Measurements from ENCODE around the gene EXD2. TPM values are rescaled to one million over a fixed set of nuclear protein-coding genes. Genes with fewer than 3 reads are reported as not detected.

The EXD2 gene, protein sequence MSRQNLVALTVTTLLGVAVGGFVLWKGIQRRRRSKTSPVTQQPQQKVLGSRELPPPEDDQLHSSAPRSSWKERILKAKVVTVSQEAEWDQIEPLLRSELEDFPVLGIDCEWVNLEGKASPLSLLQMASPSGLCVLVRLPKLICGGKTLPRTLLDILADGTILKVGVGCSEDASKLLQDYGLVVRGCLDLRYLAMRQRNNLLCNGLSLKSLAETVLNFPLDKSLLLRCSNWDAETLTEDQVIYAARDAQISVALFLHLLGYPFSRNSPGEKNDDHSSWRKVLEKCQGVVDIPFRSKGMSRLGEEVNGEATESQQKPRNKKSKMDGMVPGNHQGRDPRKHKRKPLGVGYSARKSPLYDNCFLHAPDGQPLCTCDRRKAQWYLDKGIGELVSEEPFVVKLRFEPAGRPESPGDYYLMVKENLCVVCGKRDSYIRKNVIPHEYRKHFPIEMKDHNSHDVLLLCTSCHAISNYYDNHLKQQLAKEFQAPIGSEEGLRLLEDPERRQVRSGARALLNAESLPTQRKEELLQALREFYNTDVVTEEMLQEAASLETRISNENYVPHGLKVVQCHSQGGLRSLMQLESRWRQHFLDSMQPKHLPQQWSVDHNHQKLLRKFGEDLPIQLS
- polyA plus RNA-seq, result 10 to 100 TPM; 10.9 to 12.1 TPM

DNA sequence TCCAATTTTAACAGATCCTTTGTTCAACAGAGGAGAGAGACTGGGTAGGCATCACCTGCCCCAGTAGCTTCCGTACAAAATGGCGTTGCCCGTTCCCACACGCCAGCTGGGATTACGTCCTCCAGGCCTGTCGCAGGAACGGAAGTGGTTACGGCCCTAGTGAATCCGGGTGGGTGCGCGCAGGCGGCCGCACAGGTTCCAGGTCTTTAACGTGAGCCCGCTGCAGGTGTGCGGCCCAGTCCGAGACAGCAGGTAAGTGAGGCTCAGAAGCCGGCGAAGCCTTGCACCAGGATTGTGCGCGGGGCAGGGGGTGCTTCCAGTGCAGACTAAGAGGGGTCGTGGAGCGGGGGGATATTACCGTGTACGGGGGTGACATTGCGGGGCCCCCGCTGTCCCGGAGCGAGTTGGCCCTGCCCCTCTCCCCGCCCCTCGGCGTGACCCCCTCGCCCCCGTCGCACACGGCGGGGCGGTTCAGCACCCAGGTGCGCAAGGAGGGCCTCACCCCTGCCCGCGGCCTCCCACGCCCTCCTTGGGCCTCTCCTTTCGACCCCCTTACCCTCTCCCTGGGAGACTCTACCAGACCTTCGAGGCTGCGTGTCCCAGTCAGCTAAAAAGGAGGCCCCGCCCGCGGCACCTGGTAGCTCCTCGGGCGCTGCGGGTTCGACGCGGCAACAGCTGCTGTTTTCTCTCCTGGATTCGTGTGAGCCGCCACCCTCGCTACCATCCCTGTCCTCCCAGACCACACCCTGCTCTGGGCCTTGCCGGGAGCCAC lies at the start of gene EXD2:
EXD2 (plus strand) TSS at position 159 of the 772 bp plus-strand sequence. CDS start 17,973 bp downstream, outside the sequence.
- H3K27ac ChIP-seq (ENCODE audit: low read depth in 2 of 2, low read length in 1 of 2), result peak within 1 kb of the TSS; percentile 68 to 79
- no peaks in the 10 kb centered on the region for H3K36me3 ChIP-seq (ENCODE audit: control insufficient read depth in 2 of 2, insufficient read depth in 2 of 2, low read length in 1 of 2)
- peak within 1 kb of the TSS; percentile 68 to 73 for H3K4me3 ChIP-seq (ENCODE audit: low read depth in 1 of 2, low read length in 2 of 2)
- no peaks in the 10 kb centered on the region for H3K4me1 ChIP-seq (ENCODE audit: control insufficient read depth in 2 of 2, insufficient read depth in 2 of 2, low read length in 1 of 2)
- H3K27me3 ChIP-seq (ENCODE audit: control insufficient read depth in 1 of 2, insufficient read depth in 2 of 2, low read length in 2 of 2), result no peaks in the 10 kb centered on the region
- 0 to 1% methylated on average over 56 to 57 of the region's 58 CpGs for WGBS, 2 donors
- no peaks in the 10 kb centered on the region for H3K9me3 ChIP-seq (ENCODE audit: control insufficient read depth in 2 of 2, insufficient read depth in 1 of 2, low read depth in 1 of 2, low read length in 1 of 2)

DNA sequence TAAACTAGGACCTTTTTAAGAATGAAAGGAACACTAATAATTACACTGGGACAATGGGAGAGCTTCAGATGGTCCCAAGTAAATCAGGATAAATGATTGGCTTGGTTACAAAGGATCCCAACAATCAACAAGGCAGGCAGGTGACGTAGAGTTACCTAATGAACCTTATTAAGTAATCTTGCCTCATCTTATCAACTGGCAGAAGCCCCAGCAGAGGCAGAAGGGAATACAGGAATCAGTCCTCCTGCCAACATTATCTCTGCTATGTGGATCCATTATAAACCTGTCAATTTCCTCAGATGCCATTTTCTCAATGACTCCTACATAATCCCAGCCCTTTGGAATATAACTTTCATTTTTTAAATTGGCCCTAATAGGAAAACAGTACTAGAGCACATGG lies 49.7 kb upstream of the EXD2 start:
- no peaks in the 10 kb centered on the region for H3K9me3 ChIP-seq (ENCODE audit: control insufficient read depth in 2 of 2, insufficient read depth in 1 of 2, low read depth in 1 of 2, low read length in 1 of 2)
- 71 to 76% methylated on average over 1 of the region's 1 CpG for WGBS, 2 donors
- peaks cover 2% of the 10 kb centered on the region in 2 donors for H3K4me1 ChIP-seq (ENCODE audit: control insufficient read depth in 2 of 2, insufficient read depth in 2 of 2, low read length in 1 of 2)
- no peaks in the 10 kb centered on the region for H3K36me3 ChIP-seq (ENCODE audit: control insufficient read depth in 2 of 2, insufficient read depth in 2 of 2, low read length in 1 of 2)
- no peak overlapping the region for H3K4me3 ChIP-seq (ENCODE audit: low read depth in 1 of 2, low read length in 2 of 2)
- H3K27ac ChIP-seq (ENCODE audit: low read depth in 2 of 2, low read length in 1 of 2), result no peak overlapping the region
- no peaks in the 10 kb centered on the region for H3K27me3 ChIP-seq (ENCODE audit: control insufficient read depth in 1 of 2, insufficient read depth in 2 of 2, low read length in 2 of 2)

DNA sequence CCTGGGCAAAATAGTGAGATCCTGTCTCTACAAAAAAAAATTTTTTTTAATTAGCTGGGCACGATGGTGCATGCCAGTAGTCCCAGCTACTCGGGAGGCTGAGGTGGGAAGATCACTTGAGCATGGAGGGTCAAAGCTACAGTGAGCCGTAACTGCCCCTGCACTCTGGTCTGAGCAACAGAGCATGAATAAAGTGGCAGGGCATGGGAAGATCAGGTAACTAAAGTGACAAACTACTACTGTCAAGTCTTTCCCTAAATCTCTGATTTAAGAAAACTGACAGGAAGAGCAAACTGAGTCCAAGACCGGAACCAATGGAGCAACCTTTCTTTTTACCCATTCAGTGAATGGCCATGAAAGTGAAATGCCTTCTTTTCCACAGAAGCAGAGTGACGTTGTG lies 49.2 kb upstream of the EXD2 start:
- peaks cover 2% of the 10 kb centered on the region in 2 donors for H3K4me1 ChIP-seq (ENCODE audit: control insufficient read depth in 2 of 2, insufficient read depth in 2 of 2, low read length in 1 of 2)
- no peaks in the 10 kb centered on the region for H3K27me3 ChIP-seq (ENCODE audit: control insufficient read depth in 1 of 2, insufficient read depth in 2 of 2, low read length in 2 of 2)
- H3K36me3 ChIP-seq (ENCODE audit: control insufficient read depth in 2 of 2, insufficient read depth in 2 of 2, low read length in 1 of 2), result no peaks in the 10 kb centered on the region
- H3K27ac ChIP-seq (ENCODE audit: low read depth in 2 of 2, low read length in 1 of 2), result no peak overlapping the region
- no peak overlapping the region for H3K4me3 ChIP-seq (ENCODE audit: low read depth in 1 of 2, low read length in 2 of 2)
- no peaks in the 10 kb centered on the region for H3K9me3 ChIP-seq (ENCODE audit: control insufficient read depth in 2 of 2, insufficient read depth in 1 of 2, low read depth in 1 of 2, low read length in 1 of 2)
- WGBS, 2 donors, result 84 to 89% methylated on average over 5 of the region's 5 CpGs

DNA sequence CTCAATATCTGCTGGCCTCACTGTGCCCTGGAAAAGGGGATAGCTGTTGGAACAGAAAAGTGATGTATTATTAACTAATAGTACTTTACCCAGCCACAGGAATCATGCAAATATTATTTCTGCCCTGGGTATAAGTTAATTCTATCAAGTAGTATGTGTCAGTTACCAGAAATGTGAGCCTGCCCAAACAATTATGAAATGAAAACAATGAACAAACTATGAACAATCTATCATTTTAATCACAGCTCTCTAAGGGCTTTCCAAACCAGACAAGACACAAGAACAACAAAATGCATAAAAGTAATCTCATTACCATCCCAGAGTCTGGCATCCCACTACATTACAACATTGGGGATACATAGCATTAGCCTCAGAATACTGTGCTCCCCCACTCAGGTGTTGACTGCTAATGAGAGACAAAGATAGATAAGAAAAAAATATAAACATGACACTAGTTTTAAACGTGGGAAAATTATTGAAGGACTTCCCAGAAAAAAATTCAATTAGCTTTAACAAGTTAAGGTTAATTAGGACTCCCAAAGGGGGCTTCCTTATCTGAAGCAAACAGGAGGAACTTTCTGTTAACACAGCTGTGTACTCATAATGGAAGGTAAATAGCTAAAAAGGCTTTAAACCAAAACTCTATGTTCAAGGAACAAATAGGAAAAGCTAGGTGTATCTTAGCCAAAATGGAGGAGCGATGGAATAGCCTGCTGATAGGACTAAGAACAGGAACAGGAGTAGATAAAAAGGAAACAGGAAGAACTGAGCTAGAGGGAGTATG lies 41.6 kb upstream of the EXD2 start:
- WGBS, 2 donors, result 38 to 50% methylated on average over 2 of the region's 2 CpGs
- no peak overlapping the region for H3K27ac ChIP-seq (ENCODE audit: low read depth in 2 of 2, low read length in 1 of 2)
- peaks cover 0 to 2% of the 10 kb centered on the region in 2 donors for H3K4me1 ChIP-seq (ENCODE audit: control insufficient read depth in 2 of 2, insufficient read depth in 2 of 2, low read length in 1 of 2)
- H3K4me3 ChIP-seq (ENCODE audit: low read depth in 1 of 2, low read length in 2 of 2), result no peak overlapping the region
- no peaks in the 10 kb centered on the region for H3K9me3 ChIP-seq (ENCODE audit: control insufficient read depth in 2 of 2, insufficient read depth in 1 of 2, low read depth in 1 of 2, low read length in 1 of 2)
- H3K36me3 ChIP-seq (ENCODE audit: control insufficient read depth in 2 of 2, insufficient read depth in 2 of 2, low read length in 1 of 2), result no peaks in the 10 kb centered on the region
- no peaks in the 10 kb centered on the region for H3K27me3 ChIP-seq (ENCODE audit: control insufficient read depth in 1 of 2, insufficient read depth in 2 of 2, low read length in 2 of 2)

DNA sequence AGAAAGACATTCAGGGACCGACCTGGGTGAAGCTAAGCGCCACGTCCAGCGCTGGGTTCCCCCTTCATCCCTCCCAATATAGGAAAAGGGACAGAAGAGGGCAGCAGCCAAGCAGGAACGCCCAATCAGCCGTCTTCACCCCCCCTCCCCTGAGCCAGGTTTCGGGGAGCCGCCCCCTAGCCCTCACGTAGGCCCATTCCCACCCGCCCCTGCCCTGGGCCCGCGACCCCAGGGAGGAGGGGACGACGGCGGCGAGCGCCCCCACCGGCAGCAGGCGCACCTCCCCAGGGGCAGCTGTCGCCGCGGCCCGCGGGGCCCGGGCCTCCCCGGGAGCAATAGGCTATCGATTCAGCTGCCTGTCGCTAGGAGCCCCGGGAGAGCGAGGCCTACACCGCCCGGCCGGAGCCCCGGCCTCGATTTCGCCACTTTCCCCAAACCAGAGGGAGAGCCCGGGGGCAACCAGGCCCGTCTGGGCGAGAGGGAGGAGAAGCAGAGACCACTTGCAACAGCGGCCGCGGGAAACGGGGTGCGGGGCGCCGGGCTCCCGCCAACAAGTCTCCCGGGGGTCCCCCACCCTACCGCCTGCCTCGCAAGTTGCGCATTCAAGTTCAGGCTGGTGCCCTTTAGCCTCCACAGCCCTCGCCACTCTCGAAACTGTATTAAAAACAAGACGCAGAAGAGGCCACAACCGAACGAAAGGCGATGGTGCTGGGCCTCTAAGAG lies 39.7 kb upstream of the EXD2 start:
- WGBS, 2 donors, result 0% methylated on average over 43 to 57 of the region's 57 CpGs
- H3K4me1 ChIP-seq (ENCODE audit: control insufficient read depth in 2 of 2, insufficient read depth in 2 of 2, low read length in 1 of 2), result peaks cover 0 to 2% of the 10 kb centered on the region in 2 donors

DNA sequence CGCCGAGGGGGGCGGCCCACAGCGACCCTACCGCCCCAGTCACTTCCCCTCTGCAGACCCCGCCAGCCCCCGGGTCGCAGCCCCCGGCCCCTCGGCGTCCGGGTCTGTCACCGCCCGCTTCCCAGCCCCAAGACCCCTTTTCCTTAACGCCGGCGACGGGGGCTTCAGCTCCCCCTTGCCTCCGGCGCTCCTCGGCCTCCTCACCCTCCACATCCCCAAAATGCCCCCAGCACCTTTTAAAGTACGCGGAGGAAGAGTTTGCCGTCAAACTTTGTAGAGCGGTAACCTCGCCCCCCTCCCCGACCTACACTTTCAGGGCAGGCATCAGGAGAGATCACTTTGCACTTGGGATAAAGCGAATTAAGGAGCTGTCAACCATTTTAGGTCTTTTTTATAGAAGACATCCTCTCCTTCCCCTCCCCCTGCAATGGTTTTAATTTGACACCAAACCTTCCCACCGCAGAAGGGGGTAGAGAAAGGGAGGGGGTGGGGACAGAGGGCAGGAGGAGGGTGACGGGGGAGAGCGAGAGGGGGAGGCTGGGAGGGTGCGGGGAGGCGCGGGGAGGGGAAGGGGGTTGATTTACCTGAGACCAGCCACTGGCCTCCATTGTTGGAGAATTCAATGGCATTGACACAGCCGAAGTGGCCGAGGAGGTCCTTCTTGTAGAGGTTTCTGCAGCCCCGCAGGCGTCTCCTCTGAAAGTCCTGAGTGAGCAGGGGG lies 39.0 kb upstream of the EXD2 start:
- Histone ChIP-seq H3K9me3 (ENCODE audit: control insufficient read depth in 2 of 2, insufficient read depth in 1 of 2, low read depth in 1 of 2, low read length in 1 of 2) (no peaks in the 10 kb centered on the region), H3K4me1 (ENCODE audit: control insufficient read depth in 2 of 2, insufficient read depth in 2 of 2, low read length in 1 of 2) (peaks cover 0 to 2% of the 10 kb centered on the region in 2 donors), H3K4me3 (ENCODE audit: low read depth in 1 of 2, low read length in 2 of 2) (peak overlapping the region; percentile 87 to 95), H3K27me3 (ENCODE audit: control insufficient read depth in 1 of 2, insufficient read depth in 2 of 2, low read length in 2 of 2) (no peaks in the 10 kb centered on the region), H3K36me3 (ENCODE audit: control insufficient read depth in 2 of 2, insufficient read depth in 2 of 2, low read length in 1 of 2) (no peaks in the 10 kb centered on the region), H3K27ac (ENCODE audit: low read depth in 2 of 2, low read length in 1 of 2) (peak overlapping the region; percentile 81 to 92)
- WGBS, 2 donors, result 1% methylated on average over 31 to 38 of the region's 38 CpGs

More for the DNA sequence above, 39.7 kb upstream of the EXD2 start:
- Histone ChIP-seq H3K4me3 (ENCODE audit: low read depth in 1 of 2, low read length in 2 of 2) (peak overlapping the region; percentile 87 to 95), H3K36me3 (ENCODE audit: control insufficient read depth in 2 of 2, insufficient read depth in 2 of 2, low read length in 1 of 2) (no peaks in the 10 kb centered on the region), H3K27me3 (ENCODE audit: control insufficient read depth in 1 of 2, insufficient read depth in 2 of 2, low read length in 2 of 2) (no peaks in the 10 kb centered on the region), H3K9me3 (ENCODE audit: control insufficient read depth in 2 of 2, insufficient read depth in 1 of 2, low read depth in 1 of 2, low read length in 1 of 2) (no peaks in the 10 kb centered on the region), H3K27ac (ENCODE audit: low read depth in 2 of 2, low read length in 1 of 2) (peak overlapping the region; percentile 81 to 92)

DNA sequence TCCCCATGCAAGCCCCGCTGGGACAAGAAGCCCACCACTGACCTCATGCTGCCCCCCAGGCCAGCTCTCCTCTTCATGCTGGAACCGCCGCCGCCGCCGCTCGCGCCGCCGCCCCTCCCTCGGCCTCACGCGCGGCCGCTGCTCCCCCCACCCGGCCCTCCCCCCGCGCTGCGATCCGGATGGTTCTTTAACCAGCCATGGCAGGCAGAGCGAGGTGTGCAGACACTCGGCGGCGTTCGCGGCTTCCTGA lies 38.5 kb upstream of the EXD2 start, which contains the start of gene DCAF5:
DCAF5 (minus strand) TSS at position 218 of the 250 bp plus-strand sequence; CDS start at position 77, 141 bp downstream.
- peak within 1 kb of the TSS; percentile 87 to 95 for H3K4me3 ChIP-seq (ENCODE audit: low read depth in 1 of 2, low read length in 2 of 2)
- H3K4me1 ChIP-seq (ENCODE audit: control insufficient read depth in 2 of 2, insufficient read depth in 2 of 2, low read length in 1 of 2), result peaks cover 0 to 2% of the 10 kb centered on the region in 2 donors
- peak within 1 kb of the TSS; percentile 81 to 92 for H3K27ac ChIP-seq (ENCODE audit: low read depth in 2 of 2, low read length in 1 of 2)
- no peaks in the 10 kb centered on the region for H3K27me3 ChIP-seq (ENCODE audit: control insufficient read depth in 1 of 2, insufficient read depth in 2 of 2, low read length in 2 of 2)
- WGBS, 2 donors, result 0 to 1% methylated on average over 13 to 26 of the region's 26 CpGs
- H3K36me3 ChIP-seq (ENCODE audit: control insufficient read depth in 2 of 2, insufficient read depth in 2 of 2, low read length in 1 of 2), result no peaks in the 10 kb centered on the region
- H3K9me3 ChIP-seq (ENCODE audit: control insufficient read depth in 2 of 2, insufficient read depth in 1 of 2, low read depth in 1 of 2, low read length in 1 of 2), result no peaks in the 10 kb centered on the region

DNA sequence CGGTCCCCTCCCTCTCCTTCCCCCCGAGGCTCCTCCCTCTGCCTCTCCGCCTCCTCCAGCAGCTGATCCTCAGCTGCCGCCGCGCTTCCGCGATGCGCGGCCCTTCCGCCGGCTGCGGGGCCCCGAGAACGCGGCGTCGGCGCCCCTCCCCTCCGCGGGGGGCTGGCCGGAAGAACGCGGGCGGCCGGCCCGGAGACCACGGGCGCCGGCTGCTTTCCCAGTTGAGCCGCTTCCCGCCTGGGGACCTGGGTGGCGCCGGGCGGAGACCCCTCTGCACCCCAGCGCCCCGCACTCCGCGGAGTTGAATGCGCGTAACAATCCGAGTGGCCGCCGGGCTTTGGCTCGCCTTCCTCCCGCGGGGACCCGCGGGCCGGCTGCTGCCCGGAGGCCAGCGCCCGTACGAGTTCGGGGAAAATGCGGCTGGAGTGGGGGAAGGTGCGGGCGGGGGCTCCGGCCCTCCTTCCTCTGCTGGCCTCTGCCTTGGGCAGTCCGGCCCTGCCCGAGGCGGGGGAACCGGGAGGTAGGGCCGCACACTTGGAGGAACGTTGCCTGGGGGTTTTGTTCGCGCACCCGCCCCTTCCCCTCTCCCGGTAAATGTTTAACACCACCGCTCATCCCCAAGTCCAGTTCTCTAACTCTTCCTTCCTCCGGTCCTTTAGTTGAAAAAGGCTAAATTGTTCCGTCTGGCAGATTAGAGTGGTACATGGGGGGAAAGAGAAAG lies 38.0 kb upstream of the EXD2 start:
- H3K4me3 ChIP-seq (ENCODE audit: low read depth in 1 of 2, low read length in 2 of 2), result peak overlapping the region; percentile 87 to 95
- peaks cover 0 to 2% of the 10 kb centered on the region in 2 donors for H3K4me1 ChIP-seq (ENCODE audit: control insufficient read depth in 2 of 2, insufficient read depth in 2 of 2, low read length in 1 of 2)
- no peaks in the 10 kb centered on the region for H3K36me3 ChIP-seq (ENCODE audit: control insufficient read depth in 2 of 2, insufficient read depth in 2 of 2, low read length in 1 of 2)
- H3K9me3 ChIP-seq (ENCODE audit: control insufficient read depth in 2 of 2, insufficient read depth in 1 of 2, low read depth in 1 of 2, low read length in 1 of 2), result no peaks in the 10 kb centered on the region
- no peaks in the 10 kb centered on the region for H3K27me3 ChIP-seq (ENCODE audit: control insufficient read depth in 1 of 2, insufficient read depth in 2 of 2, low read length in 2 of 2)
- WGBS, 2 donors, result 1% methylated on average over 58 to 72 of the region's 72 CpGs
- peak overlapping the region; percentile 81 to 92 for H3K27ac ChIP-seq (ENCODE audit: low read depth in 2 of 2, low read length in 1 of 2)
